GM12878 (cell line): ENCODE data around the gene VCL. TPM values are rescaled to one million over a fixed set of nuclear protein-coding genes. Genes with fewer than 3 reads are reported as not detected.

Experiments used
- ATAC-seq: fragments of 200-7000 bp; cut with Tn5 transposase; 3 replicates; pipeline ENCODE4 v1.9.1; 2020; ENCODE audit warnings: mild to moderate bottlenecking, moderate library complexity
- BruUV-seq: library from RNA; stranded (reverse); fragments of 400-500 nt; replicated peaks from 2 replicates; lab custom pipeline; 2021; lab: Mats Ljungman, UMichigan
- CTCF ChIA-PET: fragments of 300-600 bp; sonication (Branson Sonifier 250); formaldehyde crosslinking; extraction: SDS; loops from one replicate; lab custom pipeline; 2021; ENCODE audit warnings: inconsistent platforms; lab: Yijun Ruan, JAX
- POLR2A ChIA-PET: fragments of 350-600 bp; formaldehyde crosslinking; extraction: SDS; loops from one replicate; lab custom pipeline; 2021; ENCODE audit warnings: inconsistent platforms; lab: Charles Lee
- RAD21 ChIA-PET: fragments of 300-600 bp; sonication (Branson Sonifier 250); formaldehyde crosslinking; loops from one replicate; lab custom pipeline; 2023; ENCODE audit warnings: antibody characterized with exemption; ENCODE audit not compliant: unreplicated experiment; lab: Charles Lee
- SMC1A ChIA-PET: fragments of 300-600 bp; sonication (Branson Sonifier 250); formaldehyde crosslinking; loops from one replicate; lab custom pipeline; 2023; ENCODE audit not compliant: unreplicated experiment, uncharacterized antibody; lab: Charles Lee
- DNase-seq: peaks from one replicate; pipeline ENCODE4 v3.0.0-alpha.2; 2011; ENCODE audit warnings: low read depth, low spot score
- FAIRE-seq: peaks from 3 replicates; lab custom pipeline; 2011; peaks lifted over from hg19 to GRCh38; lab: Jason Lieb, UNC
- H2AFZ ChIP-seq: 2 replicates; pipeline ENCODE4 v1.6.0; 2011; ENCODE audit warnings: low read depth, low read length, control low read depth; ENCODE audit not compliant: control insufficient read depth
- H3K27ac ChIP-seq: 2 replicates; pipeline ENCODE4 v1.5.1; 2011; ENCODE audit warnings: control low read depth; ENCODE audit not compliant: control insufficient read depth, insufficient read depth
- H3K27me3 ChIP-seq, 2 experiments: replicated peaks in 1 of 2; 2 replicates each; pipeline versions ENCODE4 v1.6.0 to v1.6.1; 2011; ENCODE audit warnings: low read length in 1 of 2; ENCODE audit not compliant: control insufficient read depth in 2 of 2, insufficient read depth in 2 of 2
- H3K36me3 ChIP-seq, 2 experiments: 2 replicates each; pipeline ENCODE4 v1.5.1; 2011; ENCODE audit warnings: low read length in 1 of 2; ENCODE audit not compliant: control insufficient read depth in 2 of 2, insufficient read depth in 2 of 2
- H3K4me1 ChIP-seq: 2 replicates; pipeline ENCODE4 v1.6.1; 2011; ENCODE audit warnings: mild to moderate bottlenecking, low read length, moderate library complexity, mixed read lengths; ENCODE audit not compliant: control insufficient read depth, insufficient read depth
- H3K4me2 ChIP-seq: 2 replicates; pipeline ENCODE4 v1.6.0; 2011; ENCODE audit warnings: control low read depth; ENCODE audit not compliant: control insufficient read depth, insufficient read depth
- H3K4me3 ChIP-seq: fragments of 200-600 bp; sonication (generic); 2 replicates; pipeline ENCODE4 v1.5.1; 2016
- H3K79me2 ChIP-seq: 2 replicates; pipeline ENCODE4 v1.6.0; 2011; ENCODE audit warnings: low read length; ENCODE audit not compliant: control insufficient read depth, insufficient read depth
- H3K9ac ChIP-seq: 2 replicates; pipeline ENCODE4 v1.8.0; 2011; ENCODE audit warnings: low read length, control low read depth, mixed read lengths; ENCODE audit not compliant: control insufficient read depth, insufficient read depth
- H3K9me3 ChIP-seq: replicated peaks from 3 replicates; pipeline ENCODE4 v1.5.1; 2011; ENCODE audit warnings: mild to moderate bottlenecking, low read length; ENCODE audit not compliant: control insufficient read depth, insufficient read depth
- H4K20me1 ChIP-seq: 2 replicates; pipeline ENCODE4 v1.6.0; 2011; ENCODE audit not compliant: control insufficient read depth, insufficient read depth
- BRCA1 ChIP-seq: IDR thresholded peaks from 2 replicates; pipeline ENCODE4 v1.6.1; 2011; ENCODE audit warnings: low read depth, low read length, improper control_type of control experiment
- HDAC2 ChIP-seq: fragments of 200-600 bp; sonication (generic); IDR thresholded peaks from 2 replicates; pipeline ENCODE4 v1.6.1; 2017
- KLF5 ChIP-seq: fragments of 450-650 bp; IDR thresholded peaks from 2 replicates; pipeline ENCODE4 v1.6.1; 2014; ENCODE audit warnings: mild to moderate bottlenecking; ENCODE audit not compliant: partially characterized antibody
- MTA2 ChIP-seq: fragments of 450-650 bp; IDR thresholded peaks from 2 replicates; pipeline ENCODE4 v1.6.1; 2016; ENCODE audit warnings: low read depth, mild to moderate bottlenecking, moderate library complexity
- NFXL1 ChIP-seq: fragments of 450-650 bp; IDR thresholded peaks from 2 replicates; pipeline ENCODE4 v1.6.1; 2017; ENCODE audit warnings: antibody characterized with exemption, mild to moderate bottlenecking, borderline replicate concordance
- PAX8 ChIP-seq: fragments of 450-650 bp; IDR thresholded peaks from 2 replicates; pipeline ENCODE4 v1.6.1; 2017; ENCODE audit warnings: mild to moderate bottlenecking, moderate library complexity
- SMC3 ChIP-seq: IDR thresholded peaks from 2 replicates; pipeline ENCODE4 v1.6.1; 2011; ENCODE audit warnings: low read length, improper control_type of control experiment, borderline replicate concordance
- SPI1 ChIP-seq: IDR thresholded peaks from 2 replicates; pipeline ENCODE4 v1.6.1; 2011; ENCODE audit warnings: low read depth, mild to moderate bottlenecking, low read length, moderate library complexity, borderline replicate concordance; ENCODE audit not compliant: insufficient read depth
- ZBTB11 ChIP-seq: fragments of 450-650 bp; formaldehyde crosslinking; IDR thresholded peaks from 2 replicates; pipeline ENCODE4 v1.5.0; 2022; ENCODE audit warnings: mild to moderate bottlenecking, missing genetic modification characterization
- ZNF217 ChIP-seq: fragments of 450-650 bp; IDR thresholded peaks from 2 replicates; pipeline ENCODE4 v1.6.1; 2017; ENCODE audit warnings: antibody characterized with exemption, mild to moderate bottlenecking
- ZNF687 ChIP-seq: fragments of 450-650 bp; IDR thresholded peaks from 2 replicates; pipeline ENCODE4 v1.6.1; 2017; ENCODE audit warnings: mild to moderate bottlenecking, moderate library complexity
- WGBS: methylation state at CpG from one replicate; pipeline ENCODE4 v1.1.6; 2016; ENCODE audit warnings: low lambda C conversion rate; ENCODE audit not compliant: insufficient replicate concordance, insufficient coverage; ENCODE audit errors: missing lambda C conversion rate; 5-methylcytosine and 5-hydroxymethylcytosine counted together
- in situ Hi-C: fragments of 300-500 bp; cut with MboI; formaldehyde crosslinking; loops from 9 replicates; pipeline ENCODE4 v1.14.3; 2018; ENCODE audit warnings: mixed read lengths
- intact Hi-C: fragments of 100-400 bp; cut with micrococcal nuclease; formaldehyde crosslinking; loops from one replicate; pipeline ENCODE4 v1.14.2; 2022; ENCODE audit not compliant: unreplicated experiment
- polyA plus RNA-seq, 11 experiments: library from polyadenylated mRNA; depleted of rRNA in 4 of 11; unstranded in 6 of 11; stranded (reverse) in 5 of 11; fragments of >200 nt; fragmentation: Nextera tagmentation in 4 of 11; fragmentation: Illumina TruSeq in 1 of 11; extraction: Ambion mirVana in 4 of 11; extraction: Trizol in 1 of 11; gene quantifications; 1 replicate in 1 of 11; 2 replicates in 10 of 11; pipeline versions ENCODE4 v1.2.1 to v1.2.3, GENCODE V29; 2011 to 2016; ENCODE audit warnings: inconsistent platforms in 2 of 11, missing spikeins in 2 of 11, low read depth in 1 of 11
- total RNA-seq, 4 experiments: library from RNA; depleted of rRNA in 3 of 4; stranded (reverse); fragments of >200 nt in 3 of 4; fragmentation: Illumina TruSeq in 1 of 4; extraction: Trizol in 1 of 4; gene quantifications; 2 replicates each; pipeline versions ENCODE4 v1.2.1 to v1.2.3, GENCODE V29; 2013 to 2021

Gene VCL
- total and polyA plus RNA-seq, 10 of the 15 experiments (the other 5 are each of a cell fraction or from before 2014, with no cell fraction given) = 6.7 to 54.6 (median 24.3) TPM

DNA sequence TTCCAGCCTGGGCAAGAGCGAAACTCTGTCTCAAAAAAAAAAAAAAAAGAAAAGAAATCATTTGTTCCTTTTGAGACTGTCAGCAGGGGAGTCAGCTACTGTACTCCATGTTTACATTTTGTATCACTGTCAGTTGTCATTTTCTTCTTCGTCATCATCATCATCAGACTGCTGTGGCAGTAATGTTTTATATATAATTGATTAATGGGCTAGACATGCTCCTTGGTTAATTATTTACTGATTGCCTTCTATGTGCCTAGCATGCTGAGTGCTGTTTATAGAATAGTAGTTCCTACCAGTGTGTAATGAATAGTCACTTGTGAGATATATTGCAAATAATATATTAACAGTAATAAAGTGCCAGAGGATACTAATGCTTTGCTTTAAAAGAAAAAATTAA, 50.5 kb downstream of the VCL start (continued):
- TF ChIP-seq ZNF687 = no peak
- TF ChIP-seq PAX8 = no peak
- TF ChIP-seq KLF5 = no peak
- TF ChIP-seq BRCA1 = no peak
- TF ChIP-seq MTA2 = no peak
- TF ChIP-seq SMC3 = no peak
- TF ChIP-seq, all 136 proteins: peak for 0

DNA sequence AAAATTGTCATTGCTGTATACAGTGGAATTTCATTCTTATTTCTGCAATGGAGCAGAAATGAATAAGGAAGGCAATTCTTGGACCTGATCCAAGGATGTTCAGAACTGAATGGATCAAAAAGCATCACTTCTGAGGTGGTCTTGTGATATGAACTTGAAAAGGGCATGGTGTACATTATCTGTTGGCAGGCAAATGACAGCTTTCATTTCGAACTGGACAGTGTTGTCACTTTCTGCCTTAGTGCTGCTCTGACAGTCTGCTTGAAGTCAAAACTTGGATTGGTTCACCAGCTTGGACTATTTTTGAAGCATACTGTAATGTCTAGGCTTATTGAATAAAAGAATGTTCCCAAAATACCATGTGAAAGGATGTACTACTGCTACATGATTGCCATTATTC, 52.0 kb downstream of the VCL start:
- intact Hi-C loops (no loop called here), in situ Hi-C loops (no loop called here)
- DNase-seq (no peak), FAIRE-seq (no peak), ATAC-seq (no peak)
- WGBS = 39% methylated on average over 1 of the region's 1 CpG
- no peaks in the 10 kb centered on the region for H3K27me3 ChIP-seq
- ChIA-PET SMC1A (interaction anchor here (1.0 to 4.4 kb wide), 8 partner anchors 9 to 170 kb away, joined by 3 to 19 read pairs (median 4); no protein-coding TSS in a partner anchor), CTCF (interaction anchor here (0.8 to 1.3 kb wide), 2 partner anchors 15 to 54 kb away, joined by 3 read pairs; no protein-coding TSS in a partner anchor), RAD21 (interaction anchor here (0.7 to 1.2 kb wide), 2 partner anchors 30 to 110 kb away, joined by 3 read pairs; no protein-coding TSS in a partner anchor)
- no peak overlapping the region for H3K4me3 ChIP-seq
- no peaks in the 10 kb centered on the region for H3K36me3 ChIP-seq
- no peaks in the 10 kb centered on the region for H3K9me3 ChIP-seq
- no peak overlapping the region for H3K9ac ChIP-seq
- H4K20me1 ChIP-seq = no peaks in the 10 kb centered on the region
- TF ChIP-seq ZBTB11 (CRISPR knock-in tag) (no peak), HDAC2 (no peak), ZNF217 (no peak), NFXL1 (no peak), SPI1 (no peak)
- TF ChIP-seq, all 136 proteins: peak for 0
- H3K79me2 ChIP-seq = no peaks in the 10 kb centered on the region
- POLR2A ChIA-PET = interaction anchor here (0.5 to 1.5 kb wide), 2 partner anchors 10 to 50 kb away, joined by 3 to 4 read pairs; no protein-coding TSS in a partner anchor
- H3K4me2 ChIP-seq = no peak overlapping the region
- no peaks in the 10 kb centered on the region for H3K4me1 ChIP-seq
- no peak overlapping the region for H3K27ac ChIP-seq
- no TSS peak for BruUV-seq
- H2AFZ ChIP-seq = no peak overlapping the region
